GM18520 (cell line): ENCODE results near the gene EYA4.
"Not testable (repeated sequence)": the region's sequence is repeated elsewhere in the genome, so short reads cannot be mapped to it uniquely, and the experiment has no call there.

Source experiments
- ATAC-seq: cut with Tn5 transposase; IDR thresholded peaks from one replicate; pipeline ENCODE4 v1.9.1; 2021; ENCODE audit not compliant: unreplicated experiment

The EYA4 gene

GRCh38 chr6:133396233-133396983, 155.3 kb downstream of the EYA4 start:
- no peak for ATAC-seq

- no peak for ATAC-seq
These were observed 155.8 kb downstream of the EYA4 start for GRCh38 chr6:133396984-133397348.

DNA sequence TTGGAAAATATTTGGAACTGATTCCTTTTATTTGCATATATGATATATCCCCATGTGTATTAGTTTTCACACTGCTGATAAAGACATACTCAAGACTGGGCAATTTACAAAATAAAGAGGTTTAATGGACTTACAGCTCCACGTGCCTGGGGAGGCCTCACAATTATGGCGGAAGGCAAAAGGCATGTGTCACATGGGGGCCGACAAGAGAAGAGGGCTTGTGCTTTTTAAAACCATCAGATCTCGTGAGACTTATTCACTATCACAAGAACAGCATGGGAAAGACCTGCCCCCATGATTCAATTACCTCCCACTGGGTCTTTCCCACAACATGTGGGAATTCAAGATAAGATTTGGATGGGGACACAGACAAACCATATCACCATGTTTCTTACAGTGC, 156.4 kb downstream of the EYA4 start:
- not testable (repeated sequence) for ATAC-seq

DNA sequence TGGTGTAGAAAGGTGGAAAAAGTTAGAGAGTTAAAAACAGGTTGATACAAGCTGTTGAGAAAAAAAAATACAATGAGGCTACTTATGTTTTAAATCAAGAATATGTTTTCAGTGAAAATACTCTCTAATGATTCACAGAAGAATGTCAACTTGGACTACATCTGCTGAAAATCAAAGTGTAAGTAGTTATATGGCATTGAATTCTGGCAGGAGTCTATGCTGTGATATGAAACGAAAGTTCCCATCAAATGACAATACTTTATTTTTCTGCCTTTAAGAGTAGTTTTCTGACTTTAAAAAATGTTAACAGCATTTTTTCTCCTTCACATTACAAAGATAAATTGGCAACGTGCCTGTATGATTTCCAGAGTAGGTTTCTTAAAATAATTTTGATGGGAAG, 158.3 kb downstream of the EYA4 start:
- ATAC-seq, result no peak

GRCh38 chr6:133404151-133404550, 163.0 kb downstream of the EYA4 start:
- ATAC-seq, result no peak

DNA sequence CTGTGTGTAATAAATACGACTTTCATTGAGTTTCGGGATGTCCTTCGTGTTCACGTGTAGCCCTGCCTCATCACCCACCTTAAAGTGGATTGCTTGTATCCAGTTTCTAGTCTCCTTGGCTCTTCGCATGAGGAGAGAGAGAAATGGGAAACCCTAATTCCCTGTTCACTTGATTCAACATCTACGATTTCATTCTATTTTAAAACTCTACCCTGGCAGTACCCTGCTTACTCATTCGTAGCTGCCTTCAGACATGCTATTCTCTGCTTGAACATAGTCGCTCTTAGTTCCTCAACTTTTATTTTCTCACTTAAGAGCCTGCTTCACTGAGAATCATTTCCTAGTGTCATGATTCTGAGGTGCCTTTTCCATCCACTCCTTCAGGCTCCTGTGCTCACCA, 163.6 kb downstream of the EYA4 start:
- no peak for ATAC-seq

GRCh38 chr6:133407320-133408100, 166.4 kb downstream of the EYA4 start:
- no peak for ATAC-seq

- no peak for ATAC-seq
These were observed 167.0 kb downstream of the EYA4 start for GRCh38 chr6:133408132-133408531.

DNA sequence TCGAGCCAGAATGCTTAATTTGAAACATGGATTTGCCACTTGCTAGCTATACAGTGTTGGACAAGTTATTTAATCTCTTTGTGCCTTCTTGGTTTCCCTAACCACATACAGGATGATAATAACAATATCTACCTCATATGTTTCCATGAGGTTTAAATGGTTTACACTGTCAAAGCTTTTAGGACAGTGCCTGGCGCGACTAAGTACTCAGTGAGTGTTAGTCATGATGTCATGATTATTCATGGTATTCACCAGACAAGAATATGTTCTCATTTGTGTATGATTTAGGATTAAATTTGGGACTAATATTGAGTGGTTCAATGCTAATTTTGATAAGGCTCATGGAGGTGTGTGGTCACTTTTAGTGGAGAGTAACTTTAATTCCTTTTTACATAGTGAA, 167.4 kb downstream of the EYA4 start:
- no peak for ATAC-seq

DNA sequence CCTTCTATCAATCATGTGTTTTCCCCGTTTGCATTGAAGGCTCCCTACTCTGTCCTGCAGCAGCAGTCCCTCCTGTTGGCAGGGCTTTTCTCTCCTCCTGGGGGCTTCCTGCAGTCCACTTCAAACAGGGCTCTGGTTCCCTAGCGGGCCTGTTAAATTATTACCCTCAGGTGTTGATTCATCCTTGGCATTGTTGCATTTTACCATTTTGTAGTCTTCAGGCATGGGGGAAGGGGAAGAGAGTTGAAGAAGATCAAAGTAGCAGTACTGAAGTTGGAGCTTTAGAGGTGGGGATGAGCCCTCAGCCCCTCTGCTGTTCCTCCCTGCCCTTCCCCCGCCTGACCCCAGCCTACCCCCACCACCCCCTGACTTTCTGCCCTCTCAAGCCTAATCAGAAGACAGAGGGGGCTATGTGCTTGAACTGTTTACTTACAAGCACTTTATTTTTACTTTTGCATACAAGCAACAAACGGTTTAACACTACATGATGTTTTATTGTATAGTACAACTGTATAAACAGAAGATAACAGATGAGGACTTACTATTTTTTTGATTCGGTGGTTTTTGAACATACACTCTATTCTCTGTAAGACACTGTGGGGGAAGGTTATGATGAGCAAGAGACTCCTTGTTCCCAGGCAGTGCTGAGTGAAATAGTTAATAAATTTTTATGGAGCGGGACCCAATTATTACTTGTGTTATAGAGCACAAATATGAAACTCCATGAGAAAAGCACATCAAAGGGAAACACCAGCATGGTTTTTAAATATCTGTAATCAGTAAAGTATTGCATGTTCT, 169.7 kb downstream of the EYA4 start:
- no peak for ATAC-seq

- no peak for ATAC-seq
These were observed 170.6 kb downstream of the EYA4 start for GRCh38 chr6:133411757-133412156.

- ATAC-seq, result no peak
These were observed 174.1 kb downstream of the EYA4 start for GRCh38 chr6:133415262-133415661.

- no peak for ATAC-seq
These were observed 177.0 kb downstream of the EYA4 start for GRCh38 chr6:133418108-133418507.

GRCh38 chr6:133423242-133423641, 182.1 kb downstream of the EYA4 start:
- ATAC-seq, result no peak

- no peak for ATAC-seq
These were observed 183.2 kb downstream of the EYA4 start for GRCh38 chr6:133424359-133424758.

- no peak for ATAC-seq
These were observed 184.9 kb downstream of the EYA4 start for GRCh38 chr6:133426038-133426437.

DNA sequence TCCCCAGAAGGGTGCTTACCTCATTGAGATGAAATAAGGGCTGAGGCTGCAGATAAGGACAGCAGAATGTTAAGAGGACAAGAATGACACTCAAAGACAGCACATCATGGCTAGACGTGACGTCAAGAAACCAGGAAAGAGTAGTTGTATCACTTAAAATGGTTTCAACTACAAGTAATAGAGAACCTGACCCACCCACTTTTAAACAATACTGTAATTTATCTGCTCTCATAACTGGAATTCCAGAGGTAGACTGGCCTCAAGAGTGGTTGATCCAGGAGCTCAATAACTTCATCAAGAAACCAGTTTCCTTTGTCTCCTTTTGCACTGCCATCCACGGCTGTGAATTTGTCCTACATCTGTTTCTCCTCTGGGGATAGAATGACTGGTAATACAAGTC, 187.1 kb downstream of the EYA4 start:
- ATAC-seq, result no peak

GRCh38 chr6:133430530-133430929, 189.4 kb downstream of the EYA4 start:
- no peak for ATAC-seq

GRCh38 chr6:133431031-133431430, 189.9 kb downstream of the EYA4 start:
- ATAC-seq, result no peak

- ATAC-seq, result no peak
These were observed 191.1 kb downstream of the EYA4 start for GRCh38 chr6:133432021-133432989.
